NCI-H2029 (cell line): ENCODE results near the gene NGFR.

ENCODE experiments used
- DNase-seq: peaks from one replicate; lab custom pipeline; 2025; lab: John Stamatoyannopoulos, UW

The NGFR gene

DNA sequence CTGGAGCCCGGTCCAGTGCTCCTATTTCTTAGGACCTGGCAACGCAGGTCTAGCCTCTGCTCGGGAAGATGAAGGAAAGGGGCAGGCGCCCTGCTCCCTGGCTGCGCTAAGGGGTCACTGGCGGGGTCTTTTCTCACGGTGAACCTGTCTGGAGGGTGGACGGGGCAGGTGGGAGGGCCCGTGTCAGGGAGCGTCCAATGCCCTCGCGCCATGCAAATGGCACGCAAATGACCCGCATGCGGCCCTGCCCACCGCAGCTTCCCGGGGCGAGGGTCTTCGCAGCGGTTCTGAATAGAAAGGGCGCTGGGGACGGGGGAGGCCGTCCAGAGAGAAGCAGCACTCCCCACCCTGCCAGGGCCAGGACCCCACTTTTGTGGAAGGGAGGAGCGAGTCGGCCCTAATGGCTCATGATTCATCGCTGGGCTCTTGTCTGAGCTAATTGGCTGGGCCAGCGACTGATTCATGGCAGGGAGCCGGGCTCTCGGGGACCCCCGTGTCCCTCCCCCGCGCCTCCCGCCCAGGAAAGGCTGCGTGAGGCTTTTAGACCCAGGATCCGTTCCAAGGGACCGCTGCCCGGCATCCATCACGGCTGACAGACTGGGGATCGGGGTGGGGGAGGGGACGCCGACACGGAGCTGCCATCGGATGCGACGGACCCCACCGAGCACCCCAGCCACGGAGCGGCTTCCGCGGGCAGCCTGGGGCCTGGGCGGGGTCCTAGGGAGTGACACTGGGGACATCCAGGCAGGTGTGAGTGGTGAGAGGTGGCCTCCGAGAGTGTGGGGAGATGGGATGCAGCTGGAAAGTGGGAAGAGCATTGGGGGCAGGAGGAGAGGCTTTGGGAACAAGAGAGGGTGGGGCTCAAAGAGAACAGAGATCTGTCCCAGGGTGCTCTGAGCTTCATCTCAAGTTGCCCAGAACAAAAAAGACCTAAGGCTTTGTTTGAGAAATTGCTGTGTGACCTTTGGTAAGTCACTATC, 25.0 kb upstream of the NGFR start:
- DNase-seq, result no peak

DNA sequence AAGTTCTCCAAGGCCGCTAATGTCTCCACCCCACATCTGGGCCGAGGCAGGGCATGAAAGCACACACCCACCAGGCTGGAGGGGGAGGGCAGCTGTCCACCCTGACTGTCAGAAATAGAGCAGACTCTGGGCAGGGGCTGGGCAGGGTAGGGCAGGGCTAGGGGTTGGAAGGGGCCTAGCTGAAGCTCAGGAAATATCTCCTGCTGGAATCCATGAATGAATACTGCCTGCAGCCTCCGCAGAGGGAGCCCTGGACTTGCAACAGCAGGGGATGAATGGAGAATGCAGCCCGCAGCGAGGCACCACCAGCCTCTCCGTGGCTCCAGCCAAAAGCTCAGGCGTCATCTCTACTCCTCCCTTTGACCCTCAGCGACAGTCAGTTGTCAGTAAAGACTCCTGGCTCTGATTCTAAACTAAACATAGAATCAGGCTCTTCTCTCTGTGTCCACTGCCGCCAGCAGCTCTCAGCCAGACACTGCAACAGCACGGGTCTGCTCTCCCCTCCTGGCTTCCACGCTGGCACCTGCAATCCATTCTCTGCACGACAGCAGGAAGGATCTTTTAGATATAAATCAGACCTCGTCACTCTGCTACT, 23.9 kb upstream of the NGFR start:
- no peak for DNase-seq

DNA sequence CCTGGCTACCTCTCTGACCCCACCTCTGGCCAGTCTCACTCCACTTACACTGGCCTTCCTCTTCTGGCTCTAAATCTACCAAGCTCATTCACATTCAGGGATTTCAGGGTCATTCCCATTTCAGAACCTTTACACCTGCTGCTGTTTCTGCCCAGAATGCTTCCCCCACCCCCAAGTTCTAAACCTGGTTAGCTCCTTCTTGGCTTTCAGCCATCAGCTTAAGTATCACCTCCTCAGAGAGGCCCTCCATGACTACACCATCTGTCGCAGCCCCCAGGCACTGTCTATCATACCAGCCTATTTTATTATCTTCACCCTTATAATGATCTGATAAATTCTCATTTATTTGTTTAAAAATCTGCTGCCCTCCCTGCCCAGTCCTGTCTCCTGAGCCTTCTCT, 23.3 kb upstream of the NGFR start:
- DNase-seq, result no peak

DNA sequence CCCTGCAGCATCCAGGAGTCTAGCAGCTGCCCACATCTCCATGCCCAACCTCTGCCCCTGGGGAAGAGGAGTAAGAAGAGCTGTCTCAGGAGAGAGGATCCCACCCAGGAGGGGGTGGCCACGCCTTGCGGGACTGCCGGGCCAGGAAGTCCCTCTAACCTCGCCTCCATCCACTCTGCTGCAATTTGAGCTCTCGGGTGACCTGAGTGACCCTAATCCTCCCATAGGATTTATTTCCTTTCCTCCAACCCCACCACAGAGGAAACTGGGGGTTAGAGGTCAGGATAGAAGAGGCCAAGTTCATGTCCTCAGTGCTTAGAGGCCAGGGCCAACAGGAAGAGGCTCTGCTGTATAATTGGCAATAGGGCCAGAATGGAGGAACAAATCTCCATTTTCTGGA, 22.6 kb upstream of the NGFR start:
- DNase-seq, result no peak

DNA sequence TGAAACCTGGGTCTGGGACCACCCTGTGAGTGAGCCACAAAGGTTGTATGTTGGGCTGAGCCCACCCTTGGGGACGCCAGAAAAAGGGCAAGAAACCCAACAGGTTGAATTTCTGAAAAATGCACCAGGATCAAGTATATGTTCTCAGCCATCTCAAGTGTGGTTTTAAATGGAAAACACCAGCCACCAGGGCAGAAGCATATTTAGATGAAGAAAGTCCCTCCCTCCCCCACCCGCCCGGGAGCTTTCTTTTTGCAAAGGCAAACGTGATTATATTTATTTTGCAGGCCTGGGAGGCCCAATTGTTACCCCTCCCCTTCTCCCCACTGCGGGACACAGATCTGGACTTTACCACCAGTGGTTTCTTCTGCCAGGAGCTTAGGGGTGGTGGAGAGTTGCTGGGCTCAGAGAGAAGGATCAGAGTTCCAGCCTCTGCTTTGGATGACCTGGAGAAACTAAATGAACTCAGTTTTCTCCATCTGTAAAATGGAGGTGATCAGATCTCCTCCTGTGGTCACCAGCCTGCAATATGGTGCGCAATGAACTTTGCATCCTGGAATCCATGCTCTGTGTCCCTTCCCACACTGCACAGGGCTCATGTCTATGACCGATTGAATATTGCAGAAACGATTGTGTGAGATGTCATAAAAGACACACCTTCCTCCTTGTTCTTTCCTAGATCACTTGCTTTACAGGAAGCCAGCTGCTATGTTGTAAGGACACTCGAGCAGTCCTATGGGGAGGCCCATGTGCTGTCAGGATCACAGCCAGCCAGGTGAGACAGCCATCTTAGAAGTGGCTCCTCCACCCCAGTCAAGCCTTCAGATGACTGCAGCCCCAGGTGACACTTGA, 21.0 kb upstream of the NGFR start:
- no peak for DNase-seq

DNA sequence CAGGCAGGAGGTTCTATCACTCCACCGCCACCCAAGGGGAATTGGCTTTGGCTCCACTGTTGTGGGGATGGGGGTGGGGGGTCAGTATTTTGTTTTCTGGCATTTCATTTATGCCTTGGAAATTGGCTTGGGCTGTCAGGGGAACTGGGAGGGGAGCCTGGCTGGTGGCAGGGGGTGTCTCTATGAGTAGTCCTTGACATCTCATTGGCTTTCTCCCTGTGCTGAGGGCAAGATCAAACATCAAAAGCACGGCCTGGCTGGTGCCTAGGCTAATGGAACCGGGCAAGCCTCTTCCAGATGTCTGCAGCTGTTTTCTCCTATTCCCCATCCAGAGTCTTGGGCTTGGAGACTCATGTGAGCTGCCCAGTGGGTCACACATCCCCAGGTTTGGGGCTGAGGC, 17.4 kb upstream of the NGFR start:
- no peak for DNase-seq

DNA sequence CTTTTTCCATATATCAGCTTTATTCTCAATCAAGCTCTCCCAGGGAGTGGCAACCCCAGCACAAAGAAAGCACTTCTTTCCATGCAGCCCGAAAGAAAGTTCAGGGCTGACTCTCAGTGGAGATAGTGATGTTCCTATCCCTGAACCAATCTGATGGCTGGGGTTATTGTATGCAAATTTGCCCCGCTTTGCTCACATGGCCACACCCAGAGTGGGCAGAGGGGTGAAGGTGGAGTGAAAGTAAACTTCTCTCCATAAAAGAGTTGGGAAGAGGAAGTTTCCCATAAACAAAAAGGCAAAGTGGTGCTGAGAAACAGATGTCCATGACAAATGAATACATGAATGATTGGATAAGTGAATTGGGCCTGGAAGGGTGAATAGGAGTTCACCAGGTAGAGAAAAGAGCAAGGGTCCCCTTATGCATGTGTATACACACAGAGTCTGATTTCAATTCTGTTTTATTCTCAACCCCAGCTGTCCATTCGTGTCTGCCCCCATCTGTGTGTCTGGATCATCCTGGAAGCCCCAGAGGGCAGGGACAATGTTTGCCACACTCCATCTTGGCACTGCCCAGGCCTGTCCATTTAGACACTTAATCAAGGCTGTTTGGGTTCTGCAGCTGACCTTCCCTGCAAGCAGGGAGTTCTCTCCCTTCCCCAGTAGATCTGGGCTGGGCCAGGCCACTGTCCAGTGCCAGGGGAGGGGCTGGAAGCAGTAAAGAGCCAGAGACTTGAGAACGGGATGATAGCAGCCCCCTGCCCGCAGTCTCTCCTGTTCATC, 14.1 kb upstream of the NGFR start:
- DNase-seq, result no peak

DNA sequence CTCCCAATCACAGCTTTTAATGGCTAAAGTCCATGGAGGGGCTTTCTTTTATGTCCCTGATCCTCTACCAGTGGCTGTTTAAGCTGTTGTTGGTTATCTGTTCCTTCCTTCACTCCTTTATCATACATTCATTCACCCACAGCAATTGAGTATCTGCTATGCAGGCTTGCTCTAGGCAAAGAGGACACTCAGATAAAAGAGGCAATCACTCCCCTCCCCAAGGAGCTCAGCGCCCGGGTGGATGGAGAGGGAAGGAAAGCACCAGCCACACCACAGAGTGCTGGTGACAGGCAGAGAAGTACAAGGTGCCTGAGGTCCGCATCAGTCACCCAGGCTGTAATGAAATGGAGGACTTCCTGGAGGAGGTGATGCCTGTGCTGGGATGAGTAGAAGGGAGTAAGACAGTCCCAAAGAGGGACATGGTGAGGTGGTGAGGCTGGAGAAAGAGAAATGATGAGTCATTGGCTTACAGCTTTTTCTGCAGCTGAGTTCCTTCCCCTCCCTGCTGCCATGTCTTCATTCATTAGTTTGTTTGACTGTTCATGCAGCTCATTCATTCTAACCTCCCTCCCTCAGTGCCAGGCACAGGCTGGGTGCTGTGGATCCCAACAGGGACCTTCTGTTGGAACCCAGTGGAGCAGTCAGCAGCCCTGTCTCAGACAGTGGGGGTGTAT, 12.8 kb upstream of the NGFR start:
- DNase-seq, result no peak

DNA sequence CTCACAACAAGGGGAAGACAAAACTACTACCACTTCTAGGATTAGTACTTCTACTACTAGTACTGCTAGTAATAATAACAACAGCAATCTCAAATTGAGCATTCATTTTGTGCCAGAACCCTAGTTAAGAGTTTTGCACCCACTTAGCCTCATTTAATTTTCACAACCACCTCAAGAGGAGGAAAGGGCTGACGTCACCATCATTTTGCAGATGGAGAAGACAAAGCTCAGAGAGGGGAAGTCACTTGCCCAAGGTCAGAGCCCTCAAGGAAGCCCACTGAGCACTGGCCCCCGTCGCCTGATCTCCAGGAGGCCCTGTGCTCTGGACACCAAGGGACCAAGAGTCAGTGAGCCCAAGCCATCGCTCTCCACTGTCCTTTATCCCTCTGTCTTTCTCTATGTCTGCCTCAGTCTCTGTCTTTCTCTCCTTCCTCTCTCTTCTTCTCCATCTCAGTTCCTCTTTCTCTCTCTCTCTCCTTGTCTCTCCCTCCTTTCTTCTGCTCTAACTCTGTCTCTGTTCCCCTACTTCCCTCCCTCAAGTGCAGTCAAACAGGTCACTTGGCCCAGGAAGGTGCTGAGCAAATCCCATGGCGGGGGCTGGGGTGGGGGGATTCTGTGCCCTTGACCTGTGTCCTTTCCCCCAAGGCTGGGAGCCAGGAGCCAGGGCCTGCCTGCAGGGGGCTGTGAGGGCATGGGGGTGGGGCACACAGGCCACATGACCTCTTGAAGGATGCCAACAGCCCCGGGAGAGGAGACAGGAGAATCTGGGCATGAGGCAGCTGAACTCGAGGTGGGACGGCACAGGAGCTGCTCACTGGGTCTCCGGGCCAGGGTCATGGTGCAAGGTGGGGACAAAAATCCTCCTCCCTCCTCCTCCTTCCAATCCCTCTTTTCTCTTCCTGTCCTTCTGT, 11.2 kb upstream of the NGFR start:
- DNase-seq, result no peak

DNA sequence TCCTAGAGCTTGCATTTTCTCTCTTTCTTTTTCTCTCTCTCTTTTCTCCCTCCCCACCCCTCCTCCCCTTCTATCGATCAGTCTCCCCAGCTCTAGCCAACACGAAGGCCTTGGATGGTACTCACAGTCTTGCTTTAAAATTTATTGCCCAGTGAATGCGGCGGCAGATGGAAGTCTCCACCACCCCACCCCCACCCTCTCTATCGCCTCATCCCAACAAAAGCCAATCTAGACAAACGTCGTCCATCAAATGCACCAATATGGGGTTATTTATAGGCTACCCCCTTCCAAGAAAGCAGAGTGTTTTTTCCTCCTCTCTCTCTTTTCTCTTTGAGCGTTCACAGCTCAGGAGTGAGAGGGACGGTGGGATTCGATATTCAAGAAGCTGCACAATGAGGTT, 10.5 kb upstream of the NGFR start:
- no peak for DNase-seq

DNA sequence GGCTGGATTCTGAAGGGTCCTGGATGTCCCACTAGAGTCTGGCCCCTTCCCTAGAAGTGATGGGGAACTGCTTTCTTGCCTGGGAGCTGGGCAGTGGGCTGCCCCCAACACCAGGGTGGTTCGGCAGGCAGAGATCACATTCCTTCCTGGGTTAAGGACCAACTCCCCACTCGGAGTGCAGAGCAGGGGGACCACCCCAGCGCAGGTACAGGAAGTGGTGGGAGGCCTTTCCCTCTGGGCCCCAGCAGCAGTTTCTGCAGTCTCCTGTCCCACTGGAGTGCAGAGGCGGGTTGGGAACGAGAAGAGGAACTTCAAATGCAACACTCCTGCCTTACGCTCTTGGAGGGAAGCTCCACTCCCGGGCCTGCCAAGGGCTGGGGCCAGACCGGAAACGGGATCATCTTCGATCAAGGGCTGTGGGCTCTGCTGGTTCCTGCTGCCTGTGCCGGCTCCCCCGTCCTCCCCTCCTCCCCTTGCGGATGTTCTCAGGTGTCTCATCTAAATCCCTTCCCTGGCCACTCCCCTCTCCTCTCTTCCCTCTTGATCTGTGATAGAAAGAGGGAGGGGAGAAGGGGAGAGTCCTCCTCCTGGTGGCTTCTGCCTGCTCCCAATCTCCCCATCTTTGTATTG, 9.0 kb upstream of the NGFR start:
- peak; percentile 76 for DNase-seq

DNA sequence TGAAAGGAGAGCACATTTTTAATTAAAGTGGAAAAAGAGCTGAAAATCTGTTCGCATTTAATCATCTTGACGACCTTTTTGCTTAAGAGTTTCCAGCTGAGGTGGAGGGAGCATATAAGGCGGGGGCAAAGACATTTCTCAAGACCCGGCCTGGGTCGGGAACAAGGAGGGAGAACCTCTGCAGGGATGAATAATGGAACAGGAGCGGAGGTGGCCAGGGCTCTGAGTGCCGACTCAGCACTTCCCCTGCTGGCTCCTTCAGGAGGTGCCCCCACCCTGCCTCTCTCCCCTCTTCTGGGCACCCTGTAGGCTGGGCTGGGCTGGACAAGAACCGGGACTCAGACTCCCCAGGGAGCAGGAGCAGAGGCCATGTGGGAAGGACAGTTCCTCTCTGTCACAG, 7.9 kb upstream of the NGFR start:
- no peak for DNase-seq

DNA sequence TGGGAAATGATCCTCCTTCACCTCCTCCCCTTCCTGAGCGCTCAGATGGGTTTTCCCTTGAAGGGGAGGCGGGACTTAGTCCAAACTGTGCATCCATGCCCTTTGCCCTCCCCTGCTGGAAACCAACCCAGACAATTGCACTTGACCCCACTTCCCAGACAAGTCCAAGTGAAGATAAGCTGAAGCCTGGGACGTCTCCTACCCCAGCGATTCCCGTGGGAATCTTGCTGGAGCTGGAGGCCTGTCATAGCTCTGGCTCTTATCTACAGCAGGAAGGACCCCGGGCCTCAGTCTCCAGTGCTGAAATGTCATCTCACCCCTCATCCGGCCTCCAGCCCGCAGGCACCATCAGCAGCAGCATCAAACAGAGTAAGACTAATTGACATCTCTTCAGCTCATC, 6.5 kb upstream of the NGFR start:
- DNase-seq, result no peak

DNA sequence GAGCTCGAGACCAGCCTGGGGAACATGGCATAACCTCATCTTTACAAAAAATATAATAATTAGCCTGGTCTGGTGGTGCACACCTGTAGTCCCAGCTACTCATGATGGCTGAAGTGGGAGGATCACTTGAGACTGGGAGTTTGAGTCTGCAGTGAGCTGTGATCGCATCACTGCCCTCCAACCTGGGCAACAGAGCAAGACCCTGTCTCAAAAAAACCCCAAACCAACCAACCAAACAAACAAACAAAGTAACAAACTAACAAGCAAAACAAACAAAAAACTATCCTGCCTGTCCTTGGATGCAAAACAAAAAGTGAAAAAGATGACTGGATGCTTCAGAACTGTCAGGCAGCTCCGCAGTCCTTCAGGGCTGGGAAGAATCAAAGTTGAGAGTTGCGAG, 5.7 kb upstream of the NGFR start:
- no peak for DNase-seq

DNA sequence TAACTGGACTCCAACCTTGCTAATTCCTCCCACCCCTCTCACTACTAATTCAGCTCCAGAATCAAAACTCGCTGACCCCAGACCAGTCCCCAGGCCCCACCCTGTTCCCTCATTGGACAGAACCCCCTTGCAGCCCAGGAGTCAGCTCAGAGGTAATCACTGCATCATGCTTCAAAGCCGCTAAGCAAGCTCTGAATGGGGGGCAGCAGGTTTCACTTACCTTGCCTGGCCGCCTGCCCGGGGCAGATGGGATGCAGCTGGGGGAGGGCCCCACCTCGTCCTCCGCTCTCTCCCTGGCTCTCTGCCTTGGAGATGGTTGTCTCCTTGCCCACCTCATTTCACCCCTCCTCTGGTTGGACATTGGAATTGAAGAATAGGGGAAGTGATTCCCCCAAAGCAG, 4.8 kb upstream of the NGFR start:
- DNase-seq, result no peak

DNA sequence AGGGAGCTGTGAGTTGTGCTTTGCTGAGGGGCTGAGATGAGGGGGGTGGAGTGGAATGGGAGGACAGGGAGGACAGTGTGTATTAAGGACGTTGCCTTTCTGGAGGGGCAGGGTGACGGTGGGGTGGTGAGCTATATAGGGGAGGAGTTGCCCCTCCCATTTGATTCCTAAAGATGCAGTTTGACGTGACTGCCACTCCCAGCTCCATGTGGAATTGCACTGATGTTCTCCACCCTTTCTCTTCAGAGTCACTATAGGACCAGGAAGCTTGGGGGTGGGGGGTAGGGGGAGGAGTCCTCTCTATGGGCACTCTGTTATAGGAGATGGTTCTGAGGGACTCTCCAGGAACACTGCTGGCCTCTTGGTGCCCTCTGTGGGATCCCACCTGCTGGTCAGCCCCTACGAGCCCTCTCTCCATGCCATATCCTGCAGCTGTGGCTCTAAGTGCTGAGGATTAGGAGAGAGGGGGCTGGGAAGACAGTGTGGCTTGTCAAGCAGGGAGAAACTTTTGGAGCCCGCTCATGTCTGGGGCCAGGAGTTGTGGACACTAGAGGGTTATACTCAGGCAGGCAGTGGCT, 3.8 kb upstream of the NGFR start:
- no peak for DNase-seq

DNA sequence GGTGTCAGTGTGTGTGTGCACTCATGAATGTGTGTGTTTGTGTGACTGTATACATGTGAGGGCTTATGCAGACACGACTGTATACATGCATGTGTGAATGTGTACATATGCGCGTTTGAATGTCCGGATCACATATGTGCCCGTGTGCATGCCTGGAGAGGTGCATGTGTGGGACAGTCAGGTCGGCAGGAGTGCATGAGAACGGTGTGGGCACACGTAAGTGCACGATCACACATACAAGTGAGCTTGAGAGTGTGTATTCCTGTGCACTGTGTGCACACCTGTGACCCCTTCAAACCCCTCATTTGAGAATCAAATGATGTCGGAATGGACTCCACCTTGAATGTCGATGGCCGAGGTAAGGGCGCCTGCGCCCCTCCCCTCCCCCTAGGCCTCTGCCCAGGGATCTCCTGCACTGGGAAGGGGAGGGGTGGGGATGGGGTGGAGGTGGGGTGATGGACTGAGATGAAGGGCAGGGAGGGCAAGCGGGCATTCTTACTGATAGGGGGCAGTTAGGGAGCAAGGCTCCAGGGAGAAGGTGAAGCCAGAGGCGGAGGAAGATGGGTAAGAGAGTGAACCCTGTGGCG, 601 bp upstream of the NGFR start:
- no peak for DNase-seq

DNA sequence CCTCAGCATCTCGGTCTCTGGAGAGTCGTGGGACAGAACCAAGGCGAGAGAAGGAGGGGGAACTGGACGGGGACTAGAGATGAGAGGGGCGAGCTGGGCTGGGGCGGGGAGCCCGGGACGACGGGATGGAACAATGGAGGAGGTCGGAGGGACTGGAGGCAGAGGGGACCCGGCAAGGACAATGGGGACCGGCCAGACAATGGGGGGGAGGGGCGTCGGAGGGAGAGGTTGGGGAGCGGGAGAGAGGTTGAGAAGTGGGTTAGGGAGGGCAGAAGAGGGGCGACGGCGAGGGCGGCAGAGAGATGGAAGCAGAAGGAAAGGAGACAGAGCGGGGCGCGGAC, 719 bp downstream of the NGFR start:
- no peak for DNase-seq

DNA sequence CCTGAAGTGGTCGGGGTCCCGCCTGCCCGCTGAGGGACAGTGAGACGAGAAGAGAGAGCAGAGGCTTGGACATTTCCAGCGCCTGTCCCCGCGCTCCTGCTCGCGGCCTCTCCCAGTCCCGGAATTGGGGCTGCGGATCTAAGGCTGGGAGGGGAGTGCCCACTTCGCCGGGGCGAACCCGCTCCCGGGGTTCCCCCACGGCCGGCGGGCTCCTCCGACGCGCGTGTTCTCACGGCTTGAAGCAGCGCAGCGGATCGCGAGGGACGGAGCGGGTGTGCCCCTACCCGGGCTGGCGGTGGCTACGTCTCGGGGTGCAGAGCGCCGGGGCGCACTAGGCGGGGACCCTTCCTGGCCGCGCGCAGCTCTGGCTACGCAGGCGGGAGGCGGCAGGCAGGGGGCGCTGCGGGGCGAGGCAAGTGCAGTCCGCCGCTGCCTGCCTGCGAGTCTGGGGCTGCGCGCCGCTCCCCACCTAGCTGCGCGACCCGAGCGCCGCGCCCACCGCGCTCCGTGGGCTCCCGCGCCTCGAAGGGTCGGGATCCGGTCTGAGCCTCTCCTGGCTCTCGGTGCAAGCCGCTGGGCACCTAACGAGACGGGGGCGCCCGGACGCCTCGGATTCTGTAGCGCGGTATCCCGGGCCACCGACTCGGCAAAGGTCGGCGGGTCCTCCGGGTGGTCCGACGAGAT, 1.2 kb downstream of the NGFR start:
- DNase-seq, result no peak
